Muscle of leg (tissue), 16 donors: Measurements from ENCODE around the gene SPO11. TPM values are rescaled to one million over a fixed set of nuclear protein-coding genes. Genes with fewer than 3 reads are reported as not detected.

Experiments used
- DNase-seq: peaks from one replicate; pipeline ENCODE4 v3.0.0; 2013
- H3K27ac ChIP-seq: one replicate; pipeline ENCODE4 v1.5.1; 2013; ENCODE audit warnings: mild to moderate bottlenecking, low read length, control low read depth
- H3K27me3 ChIP-seq: one replicate; pipeline ENCODE4 v1.6.1; 2013; ENCODE audit warnings: low read length; ENCODE audit not compliant: control insufficient read depth, insufficient read depth
- H3K36me3 ChIP-seq: one replicate; pipeline ENCODE4 v1.6.1; 2013; ENCODE audit warnings: low read length; ENCODE audit not compliant: control insufficient read depth, insufficient read depth
- H3K4me1 ChIP-seq: one replicate; pipeline ENCODE4 v1.6.1; 2013; ENCODE audit warnings: low read length; ENCODE audit not compliant: control insufficient read depth, insufficient read depth
- H3K4me3 ChIP-seq: one replicate; pipeline ENCODE4 v1.5.1; 2013; ENCODE audit warnings: low read length, control low read depth
- H3K9me3 ChIP-seq: replicated peaks from 2 replicates; pipeline ENCODE4 v1.6.1; 2013; ENCODE audit warnings: low read depth, low read length; ENCODE audit not compliant: control insufficient read depth
- WGBS: methylation state at CpG from one replicate; pipeline ENCODE4 v1.1.5; 2013; ENCODE audit warnings: missing lambda C conversion rate; ENCODE audit not compliant: insufficient coverage; 5-methylcytosine and 5-hydroxymethylcytosine counted together
- long read RNA-seq, 11 donors: transcript quantifications; one replicate each; lab custom pipeline, GENCODE V29; 2026
- polyA plus RNA-seq, 8 donors: library from polyadenylated mRNA; unstranded; fragments of 120-200 nt; gene quantifications; one replicate each; pipeline versions ENCODE4 v1.2.1 to v1.2.3, GENCODE V29; 2013; ENCODE audit warnings: inconsistent platforms in 1 of 8, low replicate concordance in 1 of 8; ENCODE audit not compliant: insufficient read length in 8 of 8, insufficient read depth in 1 of 8
- total RNA-seq: library from RNA; stranded (reverse); fragments of 120-200 nt; gene quantifications from one replicate; pipeline ENCODE4 v1.2.4, GENCODE V29; 2013

SPO11 gene, protein sequence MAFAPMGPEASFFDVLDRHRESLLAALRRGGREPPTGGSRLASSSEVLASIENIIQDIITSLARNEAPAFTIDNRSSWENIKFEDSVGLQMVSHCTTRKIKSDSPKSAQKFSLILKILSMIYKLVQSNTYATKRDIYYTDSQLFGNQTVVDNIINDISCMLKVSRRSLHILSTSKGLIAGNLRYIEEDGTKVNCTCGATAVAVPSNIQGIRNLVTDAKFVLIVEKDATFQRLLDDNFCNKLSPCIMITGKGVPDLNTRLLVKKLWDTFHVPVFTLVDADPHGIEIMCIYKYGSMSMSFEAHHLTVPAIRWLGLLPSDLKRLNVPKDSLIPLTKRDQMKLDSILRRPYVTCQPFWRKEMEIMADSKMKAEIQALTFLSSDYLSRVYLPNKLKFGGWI
- total RNA-seq (not detected), polyA plus RNA-seq (not detected)
- long read RNA-seq, donor 1, result 0 reads
- long read RNA-seq, donor 2, result 0 reads
- long read RNA-seq, donor 3, result 0 reads
- long read RNA-seq, donor 4, result 0 reads
- long read RNA-seq, donor 5, result 0 reads
- long read RNA-seq, donor 6, result 0 reads
- long read RNA-seq, donor 7, result 0 reads
- long read RNA-seq, donor 8, result 0 reads
- long read RNA-seq, donor 9, result 0 reads
- long read RNA-seq, donor 10, result 0 reads
- long read RNA-seq, donor 11, result 0 reads

DNA sequence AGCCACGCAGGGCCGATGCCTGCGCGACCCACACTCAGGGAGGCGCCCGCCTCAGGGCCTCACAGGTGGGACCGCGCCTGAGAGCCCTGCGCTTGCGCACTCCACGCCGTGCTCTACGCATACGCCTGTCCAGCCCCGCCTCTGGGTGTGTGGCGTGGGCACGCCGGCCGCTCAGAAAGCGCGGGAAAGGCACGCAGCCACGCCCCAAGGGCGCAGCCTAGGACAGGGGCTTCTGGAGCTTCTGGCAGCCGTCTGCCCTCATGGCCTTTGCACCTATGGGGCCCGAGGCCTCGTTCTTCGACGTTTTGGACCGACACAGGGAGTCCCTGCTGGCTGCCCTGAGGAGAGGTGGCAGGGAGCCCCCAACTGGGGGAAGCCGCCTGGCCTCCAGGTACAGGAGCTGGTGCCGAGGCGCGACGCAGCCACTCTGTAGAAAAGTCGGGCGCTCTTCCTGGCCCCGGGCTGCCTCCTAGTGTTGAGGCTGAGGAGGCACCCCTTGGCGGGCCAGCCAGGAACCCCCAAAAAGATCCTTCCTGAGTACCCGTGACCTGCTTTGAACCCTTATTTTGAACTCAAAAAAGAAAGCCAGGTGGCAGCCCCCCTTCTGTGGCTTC, at the start of gene SPO11:
SPO11 (plus strand) TSS at position 196 of the 614 bp plus-strand sequence; CDS start at position 261, 65 bp downstream.
- Histone ChIP-seq H3K4me3 (no peak within 1 kb of the TSS), H3K9me3 (no peaks in the 10 kb centered on the region), H3K4me1 (no peaks in the 10 kb centered on the region), H3K36me3 (no peaks in the 10 kb centered on the region), H3K27me3 (peaks cover 31% of the 10 kb centered on the region), H3K27ac (no peak within 1 kb of the TSS)
- WGBS, result 68% methylated on average over 39 of the region's 40 CpGs
- no peak for DNase-seq

DNA sequence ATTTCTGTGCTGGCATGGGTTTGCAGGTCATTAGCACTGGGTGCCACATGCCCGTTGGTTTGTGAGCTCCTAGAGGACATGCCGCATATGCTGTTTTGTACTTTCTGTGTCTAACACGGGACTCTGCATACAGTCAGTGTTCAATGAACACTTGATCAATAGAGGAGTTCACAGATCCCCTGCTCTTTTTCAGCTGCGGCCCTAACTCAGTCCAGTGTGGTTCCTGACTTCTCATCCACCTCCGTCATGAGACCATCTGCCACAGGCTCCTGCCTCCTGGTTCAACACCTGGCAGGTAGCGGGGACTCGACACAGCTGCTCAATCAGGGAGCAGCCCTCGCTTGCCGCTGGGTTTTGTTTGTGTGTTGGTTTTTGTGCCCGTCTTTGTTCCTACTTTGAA, 49.4 kb upstream of the SPO11 start:
- H3K27ac ChIP-seq, result no peak overlapping the region
- H3K27me3 ChIP-seq, result peaks cover 53% of the 10 kb centered on the region
- no peaks in the 10 kb centered on the region for H3K9me3 ChIP-seq
- H3K4me1 ChIP-seq, result peaks cover 16% of the 10 kb centered on the region
- no peak overlapping the region for H3K4me3 ChIP-seq
- WGBS, result 76% methylated on average over 4 of the region's 10 CpGs
- no peak for DNase-seq
- no peaks in the 10 kb centered on the region for H3K36me3 ChIP-seq

DNA sequence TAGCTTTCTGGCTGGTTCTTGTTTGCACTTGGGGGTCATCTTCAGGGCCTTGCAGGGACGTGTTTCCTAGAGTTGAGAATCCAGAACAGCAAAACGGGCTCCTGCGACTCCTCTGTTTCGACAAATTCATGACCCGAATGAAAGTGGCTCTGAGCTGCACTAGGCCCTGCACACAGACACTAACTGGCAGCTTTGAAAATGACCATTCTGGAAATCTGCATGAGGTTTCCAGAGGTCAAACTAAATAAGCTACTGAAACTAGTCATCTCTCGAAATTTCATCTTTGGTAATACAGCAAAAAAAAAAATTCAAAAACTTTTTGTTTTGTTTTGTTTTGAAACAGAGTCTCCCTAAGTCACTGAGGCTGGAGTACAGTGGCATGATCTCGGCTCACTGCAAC, 47.7 kb upstream of the SPO11 start:
- DNase-seq, result no peak
- Histone ChIP-seq H3K4me1 (peaks cover 16% of the 10 kb centered on the region), H3K27me3 (peaks cover 55% of the 10 kb centered on the region), H3K4me3 (no peak overlapping the region), H3K36me3 (no peaks in the 10 kb centered on the region), H3K27ac (no peak overlapping the region), H3K9me3 (no peaks in the 10 kb centered on the region)
- 92% methylated on average over 5 of the region's 7 CpGs for WGBS

DNA sequence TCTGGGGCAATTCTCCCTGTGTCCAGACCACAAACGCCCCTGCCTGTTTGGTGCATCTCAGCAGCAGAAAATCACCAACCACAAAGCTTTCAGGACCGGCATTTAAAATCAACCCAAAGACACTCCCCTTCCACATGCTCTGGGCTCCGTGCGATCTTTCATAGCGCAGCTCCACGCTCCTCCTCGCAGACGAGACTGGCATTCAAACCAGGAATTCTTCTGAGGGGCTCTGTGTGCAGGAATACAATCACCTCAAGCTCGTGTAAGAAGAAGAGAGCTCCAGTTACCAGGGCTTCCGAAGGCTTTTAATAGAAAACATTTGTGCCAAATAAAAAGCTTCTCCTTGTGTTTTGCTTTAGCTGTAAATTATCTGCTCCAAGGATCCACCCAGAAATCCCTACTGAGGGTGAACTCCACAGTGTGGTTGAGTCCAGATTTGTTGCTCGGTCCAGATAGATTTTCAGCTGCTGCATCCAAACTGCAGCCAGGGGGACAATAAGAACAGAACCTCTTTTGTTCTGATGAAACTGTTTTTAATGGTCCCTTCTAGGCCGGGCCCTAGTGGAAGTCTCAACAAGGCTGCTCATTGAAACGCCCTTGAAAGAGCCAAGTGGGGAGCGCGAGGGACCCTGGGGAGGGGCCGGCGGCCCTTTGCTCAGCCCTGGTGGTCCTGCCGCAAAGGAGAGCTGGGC, 46.8 kb upstream of the SPO11 start:
- no peaks in the 10 kb centered on the region for H3K9me3 ChIP-seq
- no peaks in the 10 kb centered on the region for H3K36me3 ChIP-seq
- H3K4me1 ChIP-seq, result peaks cover 16% of the 10 kb centered on the region
- peak; percentile 80 for DNase-seq
- peaks cover 55% of the 10 kb centered on the region for H3K27me3 ChIP-seq
- H3K4me3 ChIP-seq, result no peak overlapping the region
- 9% methylated on average over 15 of the region's 18 CpGs for WGBS
- H3K27ac ChIP-seq, result no peak overlapping the region

DNA sequence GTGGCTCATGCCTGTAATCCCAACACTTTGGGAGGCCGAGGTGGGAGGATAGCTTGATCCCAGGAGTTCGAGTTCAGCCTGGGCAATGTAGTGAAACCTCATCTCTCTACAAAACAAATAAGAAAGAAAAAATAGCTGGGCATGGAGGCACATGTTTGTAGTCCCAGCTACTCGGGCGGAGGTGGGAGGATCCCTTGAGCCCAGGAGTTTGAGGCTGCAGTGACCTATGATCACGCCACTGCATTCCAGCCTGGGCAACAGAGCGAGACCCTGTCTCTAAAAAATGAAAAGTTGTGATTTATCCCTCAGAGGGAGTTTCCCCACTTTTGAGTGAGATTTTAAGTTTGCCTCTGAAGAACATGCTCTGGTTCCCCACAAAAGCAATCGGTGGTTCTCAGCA, 45.7 kb upstream of the SPO11 start:
- WGBS, result 86% methylated on average over 3 of the region's 7 CpGs
- Histone ChIP-seq H3K27ac (no peak overlapping the region), H3K9me3 (no peaks in the 10 kb centered on the region), H3K4me3 (no peak overlapping the region), H3K27me3 (peaks cover 62% of the 10 kb centered on the region), H3K4me1 (peaks cover 21% of the 10 kb centered on the region), H3K36me3 (no peaks in the 10 kb centered on the region)
- DNase-seq, result no peak

DNA sequence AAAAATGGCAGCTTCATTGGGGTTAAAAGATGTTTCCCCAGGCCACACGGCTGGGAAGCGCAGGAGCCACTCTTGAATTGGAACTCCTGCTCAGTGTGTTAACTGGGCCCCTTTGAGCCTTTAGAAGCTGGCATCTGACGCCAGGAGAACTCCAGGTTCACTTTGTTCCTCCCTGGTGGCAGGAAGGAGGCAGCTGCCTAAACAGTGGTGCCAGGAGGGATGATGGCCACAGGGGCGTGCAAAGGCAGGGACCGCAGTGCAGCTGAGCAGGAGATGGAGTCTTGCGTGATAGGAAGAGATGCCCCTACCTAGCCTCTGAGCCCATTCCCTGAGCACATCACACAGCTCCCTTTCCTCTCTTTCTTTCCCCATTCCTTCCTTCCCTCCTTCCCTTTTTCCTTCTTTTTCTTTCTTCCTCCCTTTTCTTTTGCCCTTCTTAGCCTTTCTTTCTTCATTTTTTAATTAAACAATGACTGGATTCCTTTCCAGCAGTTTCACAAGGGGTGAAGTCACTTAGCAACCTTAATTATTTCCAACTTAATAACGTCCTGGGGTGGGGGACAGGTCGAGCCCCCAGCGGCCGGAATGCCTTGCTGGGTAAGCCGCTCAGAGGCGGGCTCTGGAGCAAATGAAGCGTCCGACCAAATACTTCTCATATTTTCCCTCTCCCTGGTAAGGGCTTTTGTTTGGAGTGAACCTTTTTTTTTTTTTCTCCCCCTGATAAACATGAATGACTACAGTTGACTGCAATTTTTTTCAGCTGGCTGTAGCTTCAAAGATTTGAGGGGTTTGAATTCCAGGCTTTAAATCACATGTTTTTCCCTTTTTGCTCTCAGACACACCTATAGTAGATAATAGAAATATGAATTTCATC, 42.4 kb upstream of the SPO11 start:
- no peaks in the 10 kb centered on the region for H3K36me3 ChIP-seq
- WGBS, result 82% methylated on average over 4 of the region's 14 CpGs

DNA sequence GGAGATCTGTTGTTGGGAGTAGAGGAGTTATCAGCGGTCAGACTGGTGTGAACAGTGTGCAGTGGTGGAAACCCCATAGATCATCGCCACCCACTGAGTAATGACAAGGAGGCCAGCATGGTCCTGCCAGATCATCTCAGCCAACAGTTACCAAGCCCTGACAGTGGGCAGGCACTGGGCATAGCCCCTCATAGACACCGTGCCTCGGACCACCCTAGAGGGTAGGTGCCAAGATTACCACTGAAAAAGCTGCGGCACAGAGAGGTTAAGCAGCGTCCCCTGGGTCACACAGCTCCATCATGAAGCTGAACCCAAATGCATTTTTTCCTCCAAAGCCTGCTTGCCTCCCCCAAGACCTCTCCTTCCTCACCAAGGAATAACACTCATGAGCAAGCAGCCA, 41.7 kb upstream of the SPO11 start:
- WGBS, result 86% methylated on average over 5 of the region's 6 CpGs
- peaks cover 78% of the 10 kb centered on the region for H3K27me3 ChIP-seq
- DNase-seq, result no peak

More for the DNA sequence above, 42.4 kb upstream of the SPO11 start:
- H3K4me3 ChIP-seq, result no peak overlapping the region
- peaks cover 76% of the 10 kb centered on the region for H3K27me3 ChIP-seq
- no peak overlapping the region for H3K27ac ChIP-seq
- H3K4me1 ChIP-seq, result peaks cover 19% of the 10 kb centered on the region
- no peaks in the 10 kb centered on the region for H3K9me3 ChIP-seq
- DNase-seq, result no peak

DNA sequence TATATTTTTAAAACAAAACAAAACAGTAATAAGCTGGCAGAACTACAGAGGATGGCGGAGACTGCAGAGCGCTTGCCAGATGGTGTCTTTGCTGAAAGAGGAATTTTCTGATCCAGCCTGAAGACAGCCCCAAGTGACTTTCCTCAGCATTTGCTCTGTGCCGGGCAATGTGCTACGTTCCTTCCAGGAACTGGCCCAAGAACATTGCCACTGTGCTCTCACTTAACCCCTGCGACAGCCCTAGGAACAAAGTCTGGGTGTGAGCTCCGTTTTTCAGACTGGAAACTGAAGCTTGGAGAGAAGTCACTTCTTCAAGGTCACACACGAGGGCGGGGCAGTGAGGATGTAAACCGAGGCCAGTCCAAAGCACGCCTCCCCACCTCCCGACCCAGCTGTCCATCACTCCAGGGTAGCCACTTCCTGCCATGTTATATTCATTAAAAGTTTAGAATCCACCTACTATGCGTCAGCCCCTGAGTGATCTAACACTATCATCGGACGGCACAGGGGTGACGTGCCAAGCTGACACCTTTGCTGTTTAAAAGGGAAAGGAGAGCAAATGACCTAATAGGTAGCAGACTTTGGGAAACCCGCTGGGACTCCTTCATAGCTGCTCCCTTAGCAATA, 40.8 kb upstream of the SPO11 start:
- peaks cover 6% of the 10 kb centered on the region for H3K4me1 ChIP-seq
- H3K27ac ChIP-seq, result no peak overlapping the region
- 17% methylated on average over 11 of the region's 16 CpGs for WGBS
- no peaks in the 10 kb centered on the region for H3K36me3 ChIP-seq
- peaks cover 71% of the 10 kb centered on the region for H3K27me3 ChIP-seq
- H3K9me3 ChIP-seq, result no peaks in the 10 kb centered on the region
- DNase-seq, result peak; percentile 18
- no peak overlapping the region for H3K4me3 ChIP-seq

More for the DNA sequence above, 41.7 kb upstream of the SPO11 start:
- Histone ChIP-seq H3K9me3 (no peaks in the 10 kb centered on the region), H3K4me3 (no peak overlapping the region), H3K27ac (no peak overlapping the region), H3K36me3 (no peaks in the 10 kb centered on the region), H3K4me1 (peaks cover 12% of the 10 kb centered on the region)
